H1 (cell line): ENCODE data around the gene FBXW8. TPM values are rescaled to one million over a fixed set of nuclear protein-coding genes. Genes with fewer than 3 reads are reported as not detected.

Source experiments
- CTCF ChIA-PET: fragments of 300-600 bp; sonication (Branson Sonifier 250); formaldehyde crosslinking; loops from one replicate; lab custom pipeline; 2021; ENCODE audit not compliant: partially characterized antibody; lab: Charles Lee
- POLR2A ChIA-PET: fragments of 300-600 bp; sonication (Branson Sonifier 250); formaldehyde crosslinking; loops from one replicate; lab custom pipeline; 2021; ENCODE audit warnings: inconsistent platforms; ENCODE audit not compliant: partially characterized antibody; lab: Charles Lee
- DNase-seq, 2 experiments: peaks; one replicate each; pipeline versions ENCODE4 v3.0.0 to v3.0.0-alpha.2; 2010 to 2022; ENCODE audit warnings: low spot score in 2 of 2, low read depth in 1 of 2, mixed read lengths in 1 of 2
- FAIRE-seq: peaks from 2 replicates; lab custom pipeline; 2011; peaks lifted over from hg19 to GRCh38; lab: Jason Lieb, UNC
- H2AFZ ChIP-seq: 2 replicates; pipeline ENCODE4 v1.8.1; 2012; ENCODE audit warnings: low read length, inconsistent platforms
- H2AK5ac ChIP-seq: 2 replicates; pipeline ENCODE4 v1.6.1; 2013; ENCODE audit warnings: low read depth, low read length
- H2BK120ac ChIP-seq: replicated peaks from 2 replicates; pipeline ENCODE3; 2013; ENCODE audit warnings: low read depth, low read length, inconsistent platforms
- H2BK12ac ChIP-seq: 2 replicates; pipeline ENCODE4 v1.6.1; 2013; ENCODE audit warnings: low read depth, low read length
- H2BK15ac ChIP-seq: 2 replicates; pipeline ENCODE4 v1.6.1; 2013; ENCODE audit warnings: low read length
- H2BK20ac ChIP-seq: 2 replicates; pipeline ENCODE4 v1.6.1; 2013; ENCODE audit warnings: low read length
- H2BK5ac ChIP-seq: 2 replicates; pipeline ENCODE4 v1.6.1; 2013; ENCODE audit warnings: low read depth, low read length
- H3K14ac ChIP-seq: 2 replicates; pipeline ENCODE4 v1.6.1; 2013; ENCODE audit warnings: inconsistent platforms; ENCODE audit not compliant: insufficient read length
- H3K18ac ChIP-seq: 2 replicates; pipeline ENCODE4 v1.6.1; 2013; ENCODE audit warnings: low read length; ENCODE audit errors: extremely low read depth
- H3K23ac ChIP-seq: 2 replicates; pipeline ENCODE4 v1.6.1; 2013; ENCODE audit warnings: inconsistent platforms; ENCODE audit not compliant: insufficient read length
- H3K23me2 ChIP-seq: 2 replicates; pipeline ENCODE4 v1.6.1; 2013; ENCODE audit warnings: low read depth, low read length
- H3K27ac ChIP-seq: 2 replicates; pipeline ENCODE4 v1.6.1; 2011; ENCODE audit warnings: low read depth, low read length, inconsistent platforms
- H3K27me3 ChIP-seq, 4 experiments: replicated peaks in 1 of 4; 1 replicate in 1 of 4; 2 replicates in 3 of 4; pipeline versions ENCODE4 v1.6.1 to v1.8.1; 2011 to 2013; ENCODE audit warnings: low read length in 3 of 4, mild to moderate bottlenecking in 3 of 4, inconsistent platforms in 2 of 4, mixed read lengths in 2 of 4, moderate library complexity in 1 of 4; ENCODE audit not compliant: control insufficient read depth in 3 of 4, insufficient read depth in 3 of 4; ENCODE audit errors: extremely low read depth in 1 of 4
- H3K36me3 ChIP-seq, 4 experiments: 2 replicates each; pipeline versions ENCODE4 v1.6.1 to v1.8.1; 2011 to 2013; ENCODE audit warnings: mild to moderate bottlenecking in 4 of 4, low read length in 3 of 4, moderate library complexity in 2 of 4, control low read depth in 1 of 4, inconsistent platforms in 1 of 4; ENCODE audit not compliant: insufficient read depth in 4 of 4, control insufficient read depth in 2 of 4
- H3K4ac ChIP-seq: replicated peaks from 2 replicates; pipeline ENCODE3; 2013; ENCODE audit warnings: low read length, low read depth, mixed read lengths, inconsistent platforms; ENCODE audit not compliant: insufficient read length
- H3K4me1 ChIP-seq, 4 experiments: replicated peaks in 1 of 4; 1 replicate in 1 of 4; 2 replicates in 3 of 4; pipeline versions ENCODE4 v1.6.1 to v1.8.1; 2011 to 2013; ENCODE audit warnings: low read length in 3 of 4, inconsistent platforms in 2 of 4, mixed read lengths in 1 of 4; ENCODE audit not compliant: insufficient read depth in 4 of 4, control insufficient read depth in 3 of 4
- H3K4me2 ChIP-seq, 2 experiments: 2 replicates each; pipeline versions ENCODE4 v1.6.1 to v1.8.1; 2011 to 2013; ENCODE audit warnings: low read depth in 2 of 2, low read length in 2 of 2, control low read depth in 1 of 2, inconsistent platforms in 1 of 2, mild to moderate bottlenecking in 1 of 2; ENCODE audit not compliant: insufficient read depth in 1 of 2
- H3K4me3 ChIP-seq, 4 experiments: fragments of 200-600, 300-600 bp in 1 of 4; sonication (generic), shearing (Covaris generic), sonication (Bioruptor Twin) in 1 of 4; 2 replicates each; pipeline versions ENCODE4 v1.5.1 to v1.8.1; 2011 to 2016; ENCODE audit warnings: low read length in 4 of 4, low read depth in 3 of 4, control low read depth in 2 of 4, inconsistent platforms in 2 of 4, mild to moderate bottlenecking in 2 of 4, mixed read lengths in 1 of 4, moderate library complexity in 1 of 4; ENCODE audit not compliant: insufficient read depth in 2 of 4; ENCODE audit errors: extremely low read depth in 1 of 4
- H3K56ac ChIP-seq: replicated peaks from 2 replicates; pipeline ENCODE3; 2013; ENCODE audit warnings: low read depth, mild to moderate bottlenecking, mixed read lengths, low read length, inconsistent platforms; ENCODE audit not compliant: insufficient read length
- H3K79me1 ChIP-seq: 2 replicates; pipeline ENCODE4 v1.6.1; 2013; ENCODE audit warnings: low read depth, low read length, control low read depth
- H3K79me2 ChIP-seq, 2 experiments: 2 replicates each; pipeline versions ENCODE4 v1.6.1 to v1.8.1; 2012 to 2013; ENCODE audit warnings: low read length in 2 of 2, mild to moderate bottlenecking in 2 of 2, inconsistent platforms in 1 of 2; ENCODE audit not compliant: insufficient read depth in 2 of 2, control insufficient read depth in 1 of 2
- H3K9ac ChIP-seq, 4 experiments: replicated peaks in 1 of 4; 1 replicate in 1 of 4; 2 replicates in 3 of 4; pipeline versions ENCODE4 v1.6.1 to v1.8.1; 2011 to 2013; ENCODE audit warnings: low read depth in 3 of 4, low read length in 3 of 4, control low read depth in 2 of 4, mild to moderate bottlenecking in 2 of 4, moderate library complexity in 2 of 4, inconsistent platforms in 1 of 4; ENCODE audit errors: extremely low read depth in 1 of 4
- H3K9me3 ChIP-seq, 2 experiments: 2 replicates each; pipeline versions ENCODE4 v1.6.1 to v1.8.1; 2012 to 2013; ENCODE audit warnings: mild to moderate bottlenecking in 2 of 2, moderate library complexity in 2 of 2, control low read depth in 1 of 2, inconsistent platforms in 1 of 2, low read depth in 1 of 2, low read length in 1 of 2, mixed read lengths in 1 of 2; ENCODE audit not compliant: insufficient read depth in 2 of 2
- H4K20me1 ChIP-seq, 2 experiments: replicated peaks in 1 of 2; 2 replicates each; pipeline versions ENCODE3 to v1.8.1; 2011 to 2013; ENCODE audit warnings: inconsistent platforms in 2 of 2, low read length in 2 of 2, mild to moderate bottlenecking in 1 of 2; ENCODE audit not compliant: insufficient read depth in 2 of 2, control insufficient read depth in 1 of 2
- H4K5ac ChIP-seq: 2 replicates; pipeline ENCODE4 v1.6.1; 2013; ENCODE audit warnings: low read length, low read depth, mixed read lengths, inconsistent platforms; ENCODE audit not compliant: insufficient read length
- H4K8ac ChIP-seq: 2 replicates; pipeline ENCODE4 v1.8.0; 2013; ENCODE audit warnings: mild to moderate bottlenecking, moderate library complexity, low read length, inconsistent platforms; ENCODE audit not compliant: insufficient read depth; ENCODE audit errors: extremely low read depth
- H4K91ac ChIP-seq: replicated peaks from 2 replicates; pipeline ENCODE3; 2013; ENCODE audit warnings: low read length, mixed read lengths, inconsistent platforms; ENCODE audit not compliant: insufficient read length
- ATF3 ChIP-seq: IDR thresholded peaks from 2 replicates; pipeline ENCODE4 v1.6.1; 2011; ENCODE audit warnings: low read depth, mild to moderate bottlenecking, low read length; ENCODE audit not compliant: insufficient read depth
- CBX5 ChIP-seq: fragments of 300-800, 300-1000 bp; sonication (generic); IDR thresholded peaks from 2 replicates; pipeline ENCODE4 v1.7.1; 2016; ENCODE audit warnings: antibody characterized with exemption, low read length, low read depth
- CEBPB ChIP-seq: IDR thresholded peaks from 2 replicates; pipeline ENCODE4 v1.6.1; 2012; ENCODE audit warnings: low read depth, low read length
- EGR1 ChIP-seq: IDR thresholded peaks from 2 replicates; pipeline ENCODE4 v1.6.1; 2011; ENCODE audit warnings: low read depth, low read length, borderline replicate concordance
- KDM4A ChIP-seq: IDR thresholded peaks from one replicate; pipeline ENCODE4 v1.7.1; 2012; ENCODE audit warnings: low read depth, mild to moderate bottlenecking, moderate library complexity, low read length, inconsistent platforms; ENCODE audit not compliant: severe bottlenecking
- NANOG ChIP-seq: IDR thresholded peaks from 2 replicates; pipeline ENCODE4 v1.6.1; 2011; ENCODE audit warnings: low read length, low read depth, mild to moderate bottlenecking, inconsistent platforms; ENCODE audit not compliant: insufficient read depth, poor library complexity, severe bottlenecking
- POU5F1 ChIP-seq: IDR thresholded peaks from 2 replicates; pipeline ENCODE4 v1.6.1; 2011; ENCODE audit warnings: low read depth, mild to moderate bottlenecking, low read length, moderate library complexity
- RAD21 ChIP-seq, 2 experiments: IDR thresholded peaks in 1 of 2; conservative IDR thresholded peaks in 1 of 2; 2 replicates each; pipeline ENCODE4 v1.6.1; 2011; ENCODE audit warnings: low read depth in 2 of 2, low read length in 2 of 2, improper control_type of control experiment in 1 of 2, inconsistent platforms in 1 of 2, mild to moderate bottlenecking in 1 of 2, moderate library complexity in 1 of 2
- RNF2 ChIP-seq: fragments of 200-900, 300-1000 bp; sonication (generic); IDR thresholded peaks from 2 replicates; pipeline ENCODE4 v1.7.1; 2016; ENCODE audit warnings: borderline replicate concordance, low read depth, mild to moderate bottlenecking, antibody characterized with exemption, low read length; ENCODE audit not compliant: poor library complexity, severe bottlenecking; ENCODE audit errors: missing control alignments
- YY1 ChIP-seq: IDR thresholded peaks from 2 replicates; pipeline ENCODE4 v1.6.1; 2011; ENCODE audit warnings: low read depth, mild to moderate bottlenecking, low read length
- WGBS, 2 experiments: shearing (Covaris generic) in 1 of 2; methylation state at CpG; one replicate each; pipeline versions ENCODE4 v1.1.6 to v1.1.7; 2013 to 2015; ENCODE audit warnings: low lambda C conversion rate in 2 of 2, mixed read lengths in 2 of 2, inconsistent platforms in 1 of 2, low coverage in 1 of 2, missing lambda C conversion rate in 1 of 2; ENCODE audit not compliant: insufficient replicate concordance in 2 of 2, insufficient coverage in 1 of 2, insufficient read length in 1 of 2; ENCODE audit errors: extremely low coverage in 1 of 2, missing lambda C conversion rate in 1 of 2; 5-methylcytosine and 5-hydroxymethylcytosine counted together
- polyA plus RNA-seq, 7 experiments: library from polyadenylated mRNA; depleted of rRNA in 3 of 7; stranded (reverse) in 5 of 7; unstranded in 2 of 7; fragments of >200 nt in 5 of 7; fragments of 200-250 nt in 2 of 7; gene quantifications; 1 replicate in 5 of 7; 2 replicates in 1 of 7; 4 replicates in 1 of 7; pipeline versions ENCODE4 v1.2.1 to v1.2.3, GENCODE V29; 2011 to 2013; ENCODE audit warnings: missing spikeins in 2 of 7, mixed read lengths in 2 of 7
- total RNA-seq: library from RNA; stranded (reverse); fragmentation: NEBNext Ultra II Directional; extraction: Animal tissue kit (Norgen Biotek cat#: 25700); gene quantifications from 2 replicates; pipeline ENCODE4 v1.2.1, GENCODE V29; 2021

FBXW8 gene
- total and polyA plus RNA-seq, 2 of the 8 experiments (the other 6 are each of a cell fraction or from before 2014, with no cell fraction given), result 15.8 to 16.0 TPM

GRCh38 chr12:117044790-117045159, 134.0 kb downstream of the FBXW8 start:
- H3K18ac ChIP-seq, result no peak overlapping the region; the same call in 1 of the 2 replicates
- no peak overlapping the region for H3K9ac ChIP-seq
- H4K8ac ChIP-seq, result no peak overlapping the region; the same call in 1 of the 2 replicates
- no peak overlapping the region; the same call in 1 of the 2 replicates for H2BK5ac ChIP-seq
- no peak overlapping the region for H3K56ac ChIP-seq
- H3K4me1 ChIP-seq, result peaks cover 0 to 19% (median 15%) of the 10 kb centered on the region in 4 experiments; a peak in 6 of 7 replicates
- H3K27ac ChIP-seq, result no peak overlapping the region
- 93% methylated on average over 13 of the region's 13 CpGs; no CpG with 5 or more reads in 1 of the 2 experiments for WGBS, 2 experiments
- no peaks in the 10 kb centered on the region for H3K36me3 ChIP-seq
- CTCF ChIA-PET, result interaction anchor here (0.6 to 2.7 kb wide), 13 partner anchors 10 to 563 kb away, joined by 3 to 8 read pairs (median 4); no protein-coding TSS in a partner anchor
- H2BK15ac ChIP-seq, result 0 out of 2 replicates have a peak overlapping the region, but pooled peaks have one; percentile 46
- POLR2A ChIA-PET, result interaction anchor here (0.5 kb wide), 1 partner anchor 178 kb away, joined by 4 read pairs; no protein-coding TSS in a partner anchor
- DNase-seq, result no peak
- H4K91ac ChIP-seq, result no peak overlapping the region
- H3K4me2 ChIP-seq, result no peak overlapping the region
- H2BK20ac ChIP-seq, result peak overlapping the region; percentile 61; the same call in 1 of the 2 replicates
- no peak overlapping the region for H3K4me3 ChIP-seq
- H3K79me1 ChIP-seq, result no peaks in the 10 kb centered on the region
- no peaks in the 10 kb centered on the region for H3K27me3 ChIP-seq
- no peak overlapping the region for H3K23ac ChIP-seq
- H3K9me3 ChIP-seq, result no peaks in the 10 kb centered on the region
- no peak overlapping the region for H4K5ac ChIP-seq
- H3K23me2 ChIP-seq, result no peaks in the 10 kb centered on the region
- no peak overlapping the region for H2AFZ ChIP-seq
- no peaks in the 10 kb centered on the region for H4K20me1 ChIP-seq
- no peak overlapping the region for H2BK12ac ChIP-seq
- no peak for FAIRE-seq
- H2BK120ac ChIP-seq, result no peak overlapping the region
- H3K14ac ChIP-seq, result no peak overlapping the region
- H3K79me2 ChIP-seq, result no peaks in the 10 kb centered on the region
- no peak overlapping the region for H3K4ac ChIP-seq
- no peak overlapping the region for H2AK5ac ChIP-seq
- TF ChIP-seq CEBPB (no peak), EGR1 (no peak), RAD21 (IDR thresholded peaks at IDR 0.05 in 1 of 2, conservative IDR thresholded peaks at IDR 0.05 in 1 of 2; ENCODE audit: low read depth in 2 of 2, low read length in 2 of 2) (no peak), RNF2 (no peak), ATF3 (no peak), CBX5 (no peak), NANOG (no peak), KDM4A (no peak), YY1 (no peak), POU5F1 (no peak)
